GM19468 (cell line): Measurements from ENCODE around the gene CASP5.
"Not testable (repeated sequence)": the region's sequence is repeated elsewhere in the genome, so short reads cannot be mapped to it uniquely, and the experiment has no call there.

Experiments
- ATAC-seq: cut with Tn5 transposase; IDR thresholded peaks from one replicate; pipeline ENCODE4 v1.9.1; 2021; ENCODE audit warnings: mild to moderate bottlenecking, moderate library complexity, moderate number of reproducible peaks; ENCODE audit not compliant: unreplicated experiment; ENCODE audit errors: extremely low read depth

The CASP5 gene

GRCh38 chr11:105023003-105023402 is at the start of gene CASP5:
Gene CASP5 (minus strand): TSS chr11:105023168. CDS start chr11:105023136, 32 bp downstream.
- no peak for ATAC-seq

GRCh38 chr11:105072080-105072479 is 49.1 kb upstream of the CASP5 start:
- ATAC-seq: not testable (repeated sequence)

- no peak for ATAC-seq
These were observed 48.2 kb upstream of the CASP5 start for GRCh38 chr11:105071089-105071732.

- ATAC-seq: no peak
These were observed 47.3 kb upstream of the CASP5 start for GRCh38 chr11:105070306-105070705.

GRCh38 chr11:105069749-105070148 is 46.8 kb upstream of the CASP5 start:
- not testable (repeated sequence) for ATAC-seq

GRCh38 chr11:105063245-105063941 is 40.4 kb upstream of the CASP5 start:
- ATAC-seq: not testable (repeated sequence)

GRCh38 chr11:105057432-105057831 is 34.5 kb upstream of the CASP5 start:
- ATAC-seq: no peak

GRCh38 chr11:105056446-105056845 is 33.5 kb upstream of the CASP5 start:
- ATAC-seq: no peak

GRCh38 chr11:105054723-105055493 is 31.9 kb upstream of the CASP5 start:
- ATAC-seq: no peak

GRCh38 chr11:105052487-105052886 is 29.5 kb upstream of the CASP5 start:
- no peak for ATAC-seq

- ATAC-seq: no peak
These were observed 28.6 kb upstream of the CASP5 start for GRCh38 chr11:105051559-105051958.

- ATAC-seq: no peak
These were observed 26.5 kb upstream of the CASP5 start for GRCh38 chr11:105049481-105049880.

GRCh38 chr11:105046898-105047579 is 24.1 kb upstream of the CASP5 start:
- no peak for ATAC-seq

- ATAC-seq: no peak
These were observed 22.8 kb upstream of the CASP5 start for GRCh38 chr11:105045676-105046296.

- peak; percentile 83 for ATAC-seq
These were observed 21.9 kb upstream of the CASP5 start, which contains the start of gene CARD16 for GRCh38 chr11:105044557-105045524. Gene CARD16 (minus strand): TSS chr11:105045335. CDS start chr11:105045297, 38 bp downstream.

GRCh38 chr11:105042178-105042577 is 19.2 kb upstream of the CASP5 start:
- ATAC-seq: no peak

GRCh38 chr11:105040703-105041102 is 17.7 kb upstream of the CASP5 start:
- ATAC-seq: no peak

GRCh38 chr11:105034813-105035620 is 12.0 kb upstream of the CASP5 start, which contains the start of gene CASP1:
Gene CASP1 (minus strand): TSS chr11:105035144. CDS start chr11:105035113, 31 bp downstream.
- ATAC-seq: peak; percentile 88
